ENCODE results near the gene MACROH2A1.

MACROH2A1 gene

DNA sequence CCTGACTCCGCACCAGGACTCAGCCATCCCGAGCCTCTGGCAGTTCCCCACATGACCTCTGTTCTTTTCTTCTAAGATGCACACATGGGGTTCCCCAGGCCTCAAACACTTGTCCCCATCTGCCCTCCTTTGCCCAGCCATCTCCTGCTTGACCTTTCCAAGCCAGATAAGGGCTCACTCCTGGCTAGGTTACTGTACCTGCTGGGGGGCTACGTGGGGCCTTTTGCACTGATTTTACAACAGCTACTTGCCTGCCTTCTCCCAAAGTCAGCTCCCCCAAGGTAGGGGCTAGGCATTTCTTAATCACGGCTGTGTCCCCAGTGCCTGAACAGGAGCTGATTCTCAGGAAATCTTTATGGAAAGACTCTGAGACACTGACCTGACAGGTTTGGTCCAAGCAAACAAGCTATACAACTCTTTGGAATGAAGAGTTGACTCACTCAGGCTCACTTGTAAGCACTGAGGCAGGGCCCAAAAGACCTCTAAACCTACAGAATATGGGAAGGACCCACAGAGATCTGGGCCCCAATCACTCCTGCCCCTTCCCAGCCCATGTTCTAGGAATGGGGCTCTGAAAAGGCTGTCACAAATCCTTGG is 2.5 kb downstream of the MACROH2A1 start:
- DNase-seq = no peak

DNA sequence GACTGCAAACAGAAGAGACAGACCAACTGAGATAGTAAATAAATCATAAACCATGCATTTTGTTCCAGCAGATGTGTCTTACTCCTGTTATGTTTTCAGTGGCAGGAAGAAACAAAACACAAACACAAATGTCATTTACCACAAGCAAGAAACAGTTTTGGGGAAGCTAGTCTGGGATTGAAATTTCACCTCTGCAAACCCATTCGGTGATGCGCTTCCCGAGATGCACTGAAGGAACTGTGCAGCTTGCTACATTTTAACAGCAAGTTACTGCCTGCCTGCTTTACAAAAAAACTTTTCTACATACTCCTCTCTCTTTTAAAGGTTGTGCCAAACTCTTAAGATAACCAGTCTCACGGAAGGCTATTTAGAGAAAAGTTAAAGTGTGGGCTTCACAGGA is 3.2 kb downstream of the MACROH2A1 start:
- no peak for DNase-seq

DNA sequence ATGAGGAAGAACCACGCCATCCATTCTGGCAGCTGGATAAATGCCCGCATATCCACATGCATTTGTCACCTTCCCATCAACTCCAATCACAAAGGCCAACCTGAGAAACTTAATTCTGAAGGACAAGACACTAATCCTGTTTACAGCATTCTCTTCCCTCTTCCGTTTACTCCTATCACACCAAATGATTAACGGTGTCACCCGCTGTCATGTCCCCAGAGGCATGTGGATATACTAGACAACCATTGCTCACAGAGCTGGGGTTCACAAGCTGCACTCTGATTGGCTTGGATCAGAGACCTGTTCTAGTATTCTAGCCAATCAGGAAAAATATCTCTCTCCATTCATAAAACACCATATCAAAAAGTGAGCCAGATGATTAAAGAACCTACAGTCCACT is 3.6 kb downstream of the MACROH2A1 start:
- DNase-seq = no peak

DNA sequence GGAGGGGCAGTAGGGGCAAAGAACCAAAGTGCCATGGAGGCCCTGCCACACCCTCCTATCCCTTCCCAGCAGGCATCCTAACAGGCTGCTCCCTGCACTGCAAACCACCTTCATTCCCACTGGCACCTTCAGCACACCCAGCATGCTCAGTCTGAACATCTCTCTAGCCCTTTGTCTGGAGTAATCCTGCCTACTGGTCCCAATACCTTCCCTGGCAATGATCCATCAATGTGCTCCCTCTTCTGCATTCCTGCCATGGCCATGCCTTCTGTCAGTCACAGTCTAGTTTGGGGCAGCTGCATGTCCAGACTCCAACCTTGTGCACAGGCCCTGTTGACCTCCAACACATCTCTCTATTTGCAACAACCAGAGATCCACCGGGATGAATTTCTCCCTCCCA is 4.9 kb downstream of the MACROH2A1 start:
- DNase-seq = no peak

DNA sequence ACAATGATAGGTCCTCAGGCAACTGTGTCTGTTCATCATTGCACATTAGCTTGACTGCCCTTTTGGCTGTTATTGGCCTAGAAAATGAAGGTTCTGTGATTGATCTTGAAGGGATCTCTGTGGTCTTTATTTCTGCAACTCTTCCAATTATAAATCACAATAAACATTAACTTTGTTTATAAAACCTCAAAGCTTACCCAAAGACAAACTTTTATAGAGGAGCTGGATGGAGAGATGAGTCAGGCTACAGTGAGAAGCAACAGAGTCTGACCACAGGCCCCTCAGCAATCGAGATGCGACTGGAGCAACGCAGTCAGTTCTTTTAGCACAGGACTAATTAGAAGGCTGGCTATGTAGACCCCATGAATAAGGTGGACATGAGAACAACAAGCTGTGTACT is 5.3 kb downstream of the MACROH2A1 start:
- DNase-seq = no peak

DNA sequence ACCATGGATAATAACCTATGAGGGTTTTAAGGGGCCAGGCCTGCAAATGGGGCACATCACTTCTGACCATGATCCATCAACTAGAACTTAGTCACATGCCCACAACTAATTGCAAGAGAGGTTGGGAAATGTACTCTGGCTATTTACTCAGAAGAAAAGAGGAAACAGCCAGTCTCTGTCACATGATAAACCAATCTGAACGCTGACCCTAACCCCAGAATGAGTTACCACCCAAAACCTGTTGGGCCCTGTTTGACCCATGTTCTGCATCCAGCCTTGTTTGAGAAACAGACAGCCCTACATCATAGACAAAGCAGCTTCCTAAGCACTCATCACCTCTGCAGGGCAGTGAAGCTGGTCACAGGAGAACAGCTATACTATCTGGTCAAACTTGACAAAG is 5.8 kb downstream of the MACROH2A1 start:
- no peak for DNase-seq

DNA sequence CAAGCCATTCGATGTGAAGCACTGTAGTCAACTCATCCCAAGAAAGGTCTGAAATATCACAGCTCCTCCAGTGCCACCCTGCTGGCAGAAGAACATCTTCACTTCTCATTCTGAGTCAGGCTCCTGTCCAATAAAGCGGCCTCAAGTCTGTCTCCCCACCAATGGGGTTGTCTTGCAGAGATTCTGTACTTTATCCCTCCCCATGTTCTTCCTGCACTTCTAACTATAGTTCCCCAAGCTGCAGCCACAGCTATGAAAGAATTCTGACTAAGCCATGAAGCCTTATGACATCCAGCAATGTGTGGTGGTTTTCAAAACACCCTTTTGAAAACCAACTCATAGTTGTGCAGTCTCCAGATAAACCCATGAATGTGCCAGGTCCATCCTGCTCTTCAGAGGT is 6.8 kb downstream of the MACROH2A1 start:
- no peak for DNase-seq

DNA sequence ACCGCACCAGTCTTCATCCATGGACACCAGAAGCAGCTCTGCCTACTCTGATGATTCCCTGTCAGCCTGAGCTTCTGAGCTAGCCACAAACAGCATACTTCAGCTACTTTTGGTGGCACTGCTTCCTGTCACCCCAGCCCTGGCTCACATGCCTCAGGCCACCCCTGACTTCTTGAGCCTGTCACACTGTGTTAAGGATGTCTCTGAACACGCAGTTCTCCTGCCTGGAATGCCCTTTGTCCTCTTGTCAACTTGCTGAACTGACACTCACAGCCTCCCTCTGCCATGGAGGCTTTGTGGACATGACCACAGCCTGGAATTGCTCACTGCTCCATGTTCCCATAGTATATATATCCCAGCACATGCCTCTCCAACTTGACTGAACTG is 7.2 kb downstream of the MACROH2A1 start:
- DNase-seq = no peak

DNA sequence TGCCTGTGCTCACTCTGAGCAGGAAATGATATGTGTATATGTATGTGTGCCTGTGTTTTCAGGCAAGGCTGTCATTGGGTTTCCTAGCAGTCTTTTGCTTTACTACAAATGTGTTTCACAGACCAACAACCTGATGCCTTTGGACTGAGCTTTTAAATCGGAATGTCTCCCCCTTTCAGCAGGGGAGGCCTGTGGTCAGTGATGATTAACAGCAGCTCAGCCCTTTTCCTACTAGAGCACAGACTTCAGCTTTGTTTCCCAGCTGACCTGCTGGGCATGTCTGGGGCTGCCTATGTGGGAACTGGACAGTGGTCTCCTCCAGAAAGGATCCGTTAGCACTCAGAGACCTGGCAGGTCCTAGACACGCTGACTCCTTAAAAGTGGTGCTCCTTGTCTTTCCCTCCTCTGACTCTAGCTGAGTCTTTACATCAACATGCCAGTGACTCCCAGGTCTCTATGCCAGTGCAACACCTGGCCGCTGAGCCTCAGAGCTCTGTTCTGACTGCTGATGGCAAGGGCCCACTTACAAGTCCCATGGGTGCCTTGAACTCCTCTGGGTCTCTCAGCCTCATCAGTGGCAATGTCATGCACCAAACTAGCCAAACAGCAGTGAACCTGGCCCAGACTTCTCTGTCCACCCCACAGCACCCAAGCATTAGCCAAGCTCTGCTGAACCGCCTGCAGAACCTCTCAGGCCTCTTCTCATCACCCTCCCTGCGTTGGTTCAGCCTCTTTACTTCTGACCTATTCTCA is 7.7 kb downstream of the MACROH2A1 start:
- DNase-seq = no peak

DNA sequence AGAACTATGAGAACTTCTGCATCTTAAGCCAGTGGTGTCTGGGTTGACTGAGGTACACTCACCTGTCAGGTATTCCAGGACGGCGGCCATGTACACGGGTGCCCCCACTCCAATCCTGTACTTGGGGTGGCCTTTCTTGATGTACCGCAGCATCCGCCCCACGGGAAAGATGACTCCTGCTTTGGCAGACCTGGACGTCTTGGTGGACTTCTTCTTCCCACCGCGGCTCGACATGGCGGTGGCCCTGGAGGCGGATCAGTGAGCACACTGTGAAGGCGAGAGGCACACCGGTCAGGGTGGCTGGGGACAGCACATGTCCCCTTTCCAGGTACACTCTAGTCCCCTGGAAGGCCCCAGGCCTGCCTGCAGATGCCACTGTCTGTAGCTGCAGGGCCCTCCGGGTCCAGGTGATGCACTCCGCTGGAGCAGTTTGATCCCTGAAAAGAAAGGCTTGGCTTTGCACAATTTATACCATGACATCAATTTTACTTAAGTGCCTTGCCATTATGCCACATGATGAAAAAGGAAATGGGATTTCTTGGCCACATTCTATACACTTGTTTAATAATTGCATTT is 10.1 kb downstream of the MACROH2A1 start:
- DNase-seq = no peak

DNA sequence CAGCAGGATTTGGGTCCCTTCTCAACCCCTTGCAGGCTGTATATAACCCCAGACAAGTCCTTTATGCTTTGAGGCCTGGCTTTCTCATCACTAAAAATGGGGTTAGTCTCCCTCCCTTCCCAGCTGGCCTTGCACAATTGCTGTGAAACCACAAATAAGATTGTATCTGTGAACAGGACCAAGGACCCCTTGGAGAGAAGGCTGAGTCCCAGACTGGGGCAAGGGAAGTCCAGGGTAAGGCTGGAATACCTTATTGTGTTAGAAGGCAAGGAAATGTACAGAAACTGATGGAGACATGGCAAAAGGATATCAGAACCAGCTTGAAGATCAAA is 11.4 kb downstream of the MACROH2A1 start:
- DNase-seq = no peak

DNA sequence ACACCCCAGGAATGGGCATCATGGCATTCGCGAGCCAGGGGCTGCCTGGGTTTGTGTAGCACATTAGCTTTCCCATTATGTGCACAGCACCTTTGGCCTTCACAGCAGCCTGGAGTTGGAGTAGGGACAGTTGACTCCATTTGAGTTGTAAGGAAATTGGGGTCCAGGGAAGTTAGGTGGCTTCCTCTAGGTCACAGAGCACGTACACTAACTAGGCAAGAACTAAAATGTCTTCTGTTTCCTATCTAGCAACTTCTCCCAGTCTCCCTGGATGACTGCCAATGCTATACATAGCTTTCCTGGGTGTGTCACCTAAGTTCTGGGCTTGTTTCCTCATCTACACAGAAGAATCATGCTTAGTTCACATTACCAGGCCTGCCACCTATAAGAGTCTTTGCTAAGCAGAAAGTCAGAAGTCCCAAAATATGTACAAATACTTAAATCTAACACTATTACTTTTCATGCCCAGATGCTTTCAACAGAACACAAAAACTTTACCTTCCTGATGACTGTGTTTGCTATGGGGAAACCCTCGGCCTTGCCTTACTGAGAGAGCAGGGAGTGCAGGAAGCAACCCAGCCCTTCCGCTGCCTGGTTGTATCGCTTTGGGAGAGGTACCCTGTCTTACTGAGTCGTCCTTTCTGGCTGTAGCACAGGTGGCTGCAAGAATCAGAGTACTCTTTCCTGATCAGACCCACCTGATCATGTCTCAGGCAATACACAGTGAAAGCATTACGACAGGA is 12.0 kb downstream of the MACROH2A1 start:
- no peak for DNase-seq

DNA sequence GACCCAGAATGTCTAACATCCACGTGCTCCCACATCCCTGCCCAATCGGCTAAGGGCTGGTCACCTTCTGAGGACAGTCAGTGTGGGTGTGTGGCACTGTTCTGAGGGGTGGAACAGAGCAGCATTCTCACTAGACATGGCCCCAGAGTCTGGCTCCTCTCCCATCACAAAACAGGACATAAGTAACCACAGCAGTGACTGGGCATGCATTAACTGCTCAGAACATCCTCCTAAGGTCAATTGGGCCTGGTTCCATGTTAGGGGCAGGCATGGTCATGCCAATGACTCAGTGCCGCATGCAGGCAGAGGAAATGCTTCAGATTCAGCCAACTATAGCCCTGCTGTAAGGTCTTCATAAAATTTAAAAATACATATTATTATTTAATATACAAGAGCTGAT is 12.9 kb downstream of the MACROH2A1 start:
- DNase-seq = no peak

DNA sequence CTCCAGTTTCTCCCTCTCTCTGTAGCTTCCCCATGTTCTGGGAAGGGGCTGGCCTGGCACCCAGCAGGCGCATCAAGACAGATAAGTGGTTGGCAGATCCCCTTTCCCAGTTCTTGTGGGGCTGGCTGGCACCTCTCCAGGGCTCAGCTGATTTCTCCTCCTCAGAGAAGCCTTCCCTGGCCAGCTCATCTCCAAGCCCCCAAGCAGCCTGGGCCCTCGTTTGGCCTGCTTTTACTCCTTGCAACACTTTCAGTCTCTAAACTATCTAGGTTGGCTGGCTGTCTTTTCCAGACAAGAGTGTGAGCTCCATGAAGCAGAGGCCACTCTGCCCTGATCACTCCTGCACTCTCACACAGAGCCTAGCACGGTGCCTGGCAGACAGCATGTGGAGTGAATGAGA is 13.5 kb downstream of the MACROH2A1 start:
- no peak for DNase-seq

DNA sequence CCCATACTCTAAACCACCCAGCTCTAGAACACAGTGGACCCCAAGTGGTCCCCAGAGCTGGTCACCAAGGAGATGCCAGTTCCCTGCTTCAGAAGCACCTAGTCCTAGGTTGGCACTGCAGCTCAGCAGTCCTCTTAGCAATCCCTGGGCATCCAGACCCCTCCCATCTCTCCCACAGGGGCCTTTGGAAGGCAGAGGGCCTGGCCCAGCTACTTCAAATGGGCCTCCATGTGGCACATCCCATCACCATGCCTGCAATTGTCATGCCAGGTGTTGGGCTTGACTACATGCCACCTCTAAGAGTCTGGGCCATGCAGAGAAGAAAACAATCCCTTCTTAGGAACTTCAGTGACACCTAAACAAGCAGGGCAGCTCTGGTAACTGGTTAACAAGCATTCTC is 14.1 kb downstream of the MACROH2A1 start:
- DNase-seq = no peak

DNA sequence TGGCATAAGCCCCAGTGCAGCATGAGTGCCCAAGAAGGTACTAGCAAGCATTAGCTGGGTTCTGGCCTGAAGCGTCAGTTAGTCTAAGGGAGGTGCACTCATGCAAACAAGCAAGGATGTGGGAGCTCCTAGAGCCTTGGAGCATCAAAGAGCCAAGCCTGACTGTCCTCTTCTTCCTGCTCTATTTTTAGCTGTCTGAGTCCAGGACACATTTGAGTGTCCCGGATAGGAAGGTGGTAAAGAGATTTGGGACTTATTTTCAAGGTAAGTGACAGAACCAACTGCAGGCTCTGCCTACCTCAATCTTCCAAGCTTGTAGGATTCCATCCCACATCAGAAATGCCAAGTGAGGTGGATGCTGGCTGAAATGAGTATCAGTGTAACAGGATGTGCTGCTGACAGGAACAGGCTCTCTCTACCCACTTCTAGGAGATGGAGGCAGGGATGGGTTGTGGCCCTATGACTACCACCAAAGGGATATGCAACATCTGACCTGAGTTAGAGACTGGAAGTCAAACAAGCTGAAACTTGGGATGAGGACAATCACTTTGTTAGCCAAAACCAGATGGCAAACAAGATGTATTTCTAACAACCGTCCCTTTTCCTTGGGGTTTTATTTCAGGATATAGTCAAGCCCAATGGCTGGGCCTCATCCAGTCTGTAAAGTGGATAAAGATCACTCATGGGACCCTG is 15.1 kb downstream of the MACROH2A1 start:
- no peak for DNase-seq

DNA sequence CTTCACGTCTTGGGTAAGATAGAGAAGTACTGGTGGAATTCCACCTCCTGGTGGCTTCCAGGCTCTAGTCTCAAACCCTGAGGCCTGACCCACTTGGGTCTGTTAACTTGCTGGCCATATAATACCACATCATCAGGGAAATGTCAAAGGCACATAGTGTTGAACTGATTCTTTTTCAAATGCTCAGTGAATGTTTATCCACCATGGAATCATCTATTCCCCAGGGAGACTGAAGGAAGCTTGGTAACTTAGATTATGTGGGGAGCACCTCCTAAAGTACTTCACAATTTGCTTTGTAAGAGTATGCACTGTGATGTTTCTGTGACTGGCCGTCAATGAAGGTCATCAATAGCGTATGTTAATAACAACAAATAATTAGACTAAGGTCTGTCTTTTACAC is 16.1 kb downstream of the MACROH2A1 start:
- DNase-seq = no peak

DNA sequence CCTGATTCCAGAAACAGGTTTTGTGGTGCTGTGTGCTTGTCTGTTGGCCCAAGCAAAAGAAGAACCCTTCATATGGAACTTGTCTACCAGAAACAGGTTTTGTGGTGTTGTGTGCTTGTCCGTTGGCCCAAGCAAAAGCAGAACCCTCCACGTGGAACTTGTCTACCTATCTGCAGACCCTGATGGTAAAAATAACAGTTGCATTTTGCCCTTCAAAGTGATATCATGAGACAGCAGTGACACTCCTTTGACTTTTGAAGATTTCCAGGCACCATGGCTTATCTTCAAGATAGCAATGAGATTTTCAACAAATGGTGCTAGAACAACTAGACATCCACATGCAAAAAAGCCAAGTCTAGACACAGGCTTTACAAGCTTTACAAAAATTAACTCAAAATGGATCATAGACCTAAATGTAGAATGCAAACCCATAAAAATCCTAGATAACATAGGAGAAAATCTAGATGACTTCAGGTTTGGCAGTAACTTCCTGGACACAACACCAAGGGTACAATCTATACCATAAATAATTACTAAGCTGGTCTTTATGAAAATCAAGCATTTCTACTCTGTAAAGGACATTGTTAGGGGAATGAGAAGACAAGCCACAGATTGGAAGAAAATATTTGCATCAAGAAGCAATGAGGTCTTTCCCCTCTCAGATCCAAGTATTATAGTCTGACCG is 16.8 kb downstream of the MACROH2A1 start:
- DNase-seq = no peak

DNA sequence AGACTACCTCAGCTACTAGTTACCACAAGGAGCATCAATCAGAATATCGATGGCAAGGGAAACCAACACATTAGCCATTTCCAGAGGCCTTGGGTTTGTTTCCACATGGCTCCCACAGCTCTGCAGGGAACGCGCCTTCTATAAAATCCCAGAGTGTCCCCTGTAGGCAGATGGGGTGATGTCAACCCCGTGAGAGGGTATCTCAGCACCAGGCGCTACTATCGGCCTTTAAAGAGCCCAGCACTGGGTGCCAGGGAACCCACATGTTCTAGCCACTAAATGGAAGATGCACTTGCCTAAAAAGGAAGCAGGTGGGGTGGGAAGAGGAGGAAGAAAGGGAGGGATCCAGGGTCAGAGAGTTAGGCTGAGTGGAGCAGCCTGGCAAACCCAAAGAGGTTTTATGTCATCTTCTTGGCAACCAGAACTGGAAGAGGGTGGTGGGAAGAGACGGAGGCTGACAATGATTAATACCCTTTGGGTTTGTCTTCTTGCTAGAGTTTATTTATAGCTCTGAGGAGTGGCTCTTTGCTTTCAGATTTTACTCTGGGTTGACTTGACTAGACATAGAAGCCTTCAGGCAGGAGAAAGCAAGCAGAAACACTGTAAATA is 19.9 kb downstream of the MACROH2A1 start:
- no peak for DNase-seq

DNA sequence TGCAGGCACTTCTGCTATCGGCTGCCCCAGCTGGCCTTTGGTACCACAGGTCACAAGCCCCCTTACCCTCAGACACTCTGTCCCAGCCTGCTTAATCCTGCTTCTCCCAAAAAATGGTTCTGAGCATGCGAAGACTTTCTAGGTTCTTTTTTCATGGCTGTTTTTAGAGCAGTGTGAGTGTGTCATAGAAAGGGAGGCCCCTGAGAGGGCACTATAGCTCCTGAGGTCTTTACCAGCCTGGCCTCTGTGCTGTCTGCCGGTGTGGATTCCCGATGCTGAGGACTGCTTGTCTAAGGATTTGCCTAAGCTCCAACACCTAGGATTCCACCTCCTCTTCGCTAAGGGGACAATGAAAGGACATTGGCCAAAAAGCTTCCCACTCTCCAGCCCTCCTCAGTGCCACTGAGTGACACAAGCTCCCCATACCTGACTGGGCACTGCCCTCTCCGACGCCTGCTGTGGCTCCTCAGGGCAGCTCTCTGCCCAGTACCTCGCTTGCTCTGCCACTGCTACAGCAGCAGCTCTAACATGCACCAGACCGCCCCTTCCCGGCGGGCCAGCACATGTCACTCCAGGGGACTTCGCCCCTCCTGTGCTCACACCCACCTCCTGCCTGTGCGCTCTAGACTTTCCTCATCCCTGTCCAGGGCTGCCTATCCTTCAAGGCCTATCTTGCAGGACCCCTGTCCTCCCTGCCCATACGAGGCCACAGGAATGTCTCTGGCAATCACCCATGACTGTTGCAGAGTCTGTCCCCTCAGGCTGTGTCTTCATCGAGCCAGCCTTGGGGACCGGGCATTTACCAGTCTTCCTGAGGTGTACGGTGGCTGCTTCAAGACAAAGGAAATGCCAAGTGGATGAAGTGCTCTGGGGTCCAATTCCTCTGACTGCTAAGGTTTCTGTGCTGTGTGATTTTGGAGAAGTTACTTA is 21.0 kb downstream of the MACROH2A1 start:
- DNase-seq = no peak

DNA sequence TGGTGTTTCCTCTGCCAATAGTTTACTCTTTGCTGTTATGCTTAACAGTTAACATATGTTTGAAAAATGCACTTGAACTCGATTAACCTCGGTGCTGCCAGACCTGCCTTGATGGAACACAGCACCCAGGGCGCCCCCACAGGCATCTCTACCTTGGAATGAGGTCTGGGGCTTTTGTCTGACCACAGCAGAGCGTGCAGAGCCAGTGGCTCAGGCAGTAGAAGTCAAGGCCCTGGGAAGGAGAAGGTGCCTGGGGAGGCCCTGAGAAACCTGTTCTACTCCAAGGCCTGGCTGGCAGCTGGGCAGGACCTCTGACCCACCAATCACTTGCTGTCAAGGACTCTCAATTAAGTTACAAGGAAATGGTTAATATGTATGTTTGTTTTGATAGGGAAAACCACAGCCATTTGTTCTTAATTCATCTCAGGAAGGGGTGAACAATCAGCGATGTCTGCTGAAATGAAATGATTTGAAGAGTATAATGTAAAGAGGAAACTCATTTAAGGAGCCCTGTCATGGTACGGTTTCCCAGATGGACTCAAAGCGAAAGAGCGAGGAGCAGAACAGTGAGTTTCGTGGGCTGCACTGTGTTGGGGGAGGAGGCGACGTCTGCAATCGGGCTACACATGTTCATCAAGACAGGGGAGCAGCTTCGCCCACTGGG is 21.9 kb downstream of the MACROH2A1 start:
- no peak for DNase-seq

All from CD4-positive, alpha-beta T cell treated with Interleukin-17A for 4 hours (primary cell).